GM12878 (cell line): ENCODE data around the gene KRTAP5-6.

Experiments
- CREB1 ChIP-seq: IDR thresholded peaks from 2 replicates; pipeline ENCODE4 v1.6.1; 2012; ENCODE audit warnings: low read depth, mild to moderate bottlenecking, inconsistent platforms
- EP300 ChIP-seq, 2 experiments: fragments of 150-350 bp in 1 of 2; IDR thresholded peaks; 2 replicates each; pipeline ENCODE4 v1.6.1; 2011 to 2012; ENCODE audit warnings: low read depth in 2 of 2, low read length in 2 of 2, borderline replicate concordance in 1 of 2, improper control_type of control experiment in 1 of 2, inconsistent platforms in 1 of 2; ENCODE audit not compliant: control insufficient read depth in 1 of 2
- HDAC6 ChIP-seq: fragments of 200-600 bp; sonication (generic); IDR thresholded peaks from one replicate; pipeline ENCODE4 v1.8.0; 2017; ENCODE audit warnings: antibody characterized with exemption; ENCODE audit not compliant: unreplicated experiment
- POLR2A ChIP-seq: IDR thresholded peaks from 2 replicates; pipeline ENCODE4 v1.6.1; 2011; ENCODE audit warnings: low read depth, mild to moderate bottlenecking, low read length
- RB1 ChIP-seq: fragments of 450-650 bp; formaldehyde crosslinking; IDR thresholded peaks from 2 replicates; pipeline ENCODE4 v1.6.1; 2017; ENCODE audit warnings: mild to moderate bottlenecking, borderline replicate concordance
- TCF7 ChIP-seq: IDR thresholded peaks from 2 replicates; pipeline ENCODE4 v1.6.1; 2014; ENCODE audit warnings: antibody characterized with exemption, borderline replicate concordance

DNA sequence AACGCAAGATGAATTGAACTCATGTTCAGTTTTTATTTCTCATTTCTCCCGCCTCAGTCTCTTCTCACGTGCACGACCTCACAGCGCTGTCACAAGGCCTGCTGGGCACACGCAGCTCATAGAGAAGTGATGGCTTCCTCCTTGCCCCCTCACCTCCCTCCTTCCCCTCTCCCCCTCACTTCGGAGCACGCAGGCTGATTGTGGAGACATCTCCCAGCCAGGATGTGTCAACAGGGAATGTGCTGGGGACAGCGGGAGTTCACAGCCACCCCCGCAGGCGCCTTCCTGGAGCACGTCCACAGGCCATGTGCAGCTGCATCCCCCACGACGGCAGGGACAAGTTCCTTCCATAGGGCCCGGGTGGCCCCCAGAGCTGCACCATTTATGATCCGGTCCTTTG is 29.1 kb upstream of the KRTAP5-6 start:
- TF ChIP-seq EP300 (IDR thresholded peaks at IDR 0.05; ENCODE audit: borderline replicate concordance in 1 of 2, control insufficient read depth in 1 of 2, low read depth in 2 of 2, low read length in 2 of 2), result no peak
- TF ChIP-seq RB1, result no peak
- no peak for TF ChIP-seq POLR2A
- TF ChIP-seq HDAC6, result no peak
- no peak for TF ChIP-seq CREB1
- no peak for TF ChIP-seq TCF7
